CD4-positive, alpha-beta T cell treated with Interleukin-12 subunit alpha and Interleukin-12 subunit beta, for 1 hour (primary cell): Measurements from ENCODE around the gene PCDHA3.
"Not testable (repeated sequence)": the region's sequence is repeated elsewhere in the genome, so short reads cannot be mapped to it uniquely, and the experiment has no call there.

Experiments
- DNase-seq: peaks from one replicate; pipeline ENCODE4 v3.0.0-alpha.2; 2020

Gene PCDHA3

GRCh38 chr5:140800816-140801493, at the start of gene PCDHA3:
Gene PCDHA3 (plus strand): TSS chr5:140801057.
- no peak for DNase-seq

GRCh38 chr5:140753561-140753960, 47.3 kb upstream of the PCDHA3 start:
- no peak for DNase-seq

- no peak for DNase-seq
These were observed 36.5 kb upstream of the PCDHA3 start for GRCh38 chr5:140764177-140764973.

GRCh38 chr5:140767444-140767843, 33.4 kb upstream of the PCDHA3 start:
- no peak for DNase-seq

GRCh38 chr5:140780512-140780911, 20.3 kb upstream of the PCDHA3 start:
- no peak for DNase-seq

- DNase-seq: no peak
These were observed 14.8 kb upstream of the PCDHA3 start, which contains the start of gene PCDHA1 for GRCh38 chr5:140785905-140786686. Gene PCDHA1 (plus strand): TSS chr5:140786140.

- DNase-seq: not testable (repeated sequence)
These were observed 13.4 kb upstream of the PCDHA3 start for GRCh38 chr5:140787422-140787821.

- DNase-seq: not testable (repeated sequence)
These were observed 12.9 kb upstream of the PCDHA3 start for GRCh38 chr5:140787849-140788504.

GRCh38 chr5:140791089-140791488, 9.8 kb upstream of the PCDHA3 start:
- DNase-seq: no peak

- no peak for DNase-seq
These were observed 6.1 kb upstream of the PCDHA3 start, which contains the start of gene PCDHA2 for GRCh38 chr5:140794595-140795258. Gene PCDHA2 (plus strand): TSS chr5:140794852.

GRCh38 chr5:140795259-140795641, 5.6 kb upstream of the PCDHA3 start:
- no peak for DNase-seq

GRCh38 chr5:140796072-140796717, 4.7 kb upstream of the PCDHA3 start:
- not testable (repeated sequence) for DNase-seq

GRCh38 chr5:140796718-140797095, 4.2 kb upstream of the PCDHA3 start:
- no peak for DNase-seq

- DNase-seq: no peak
These were observed 611 bp downstream of the PCDHA3 start for GRCh38 chr5:140801494-140801841.

- DNase-seq: not testable (repeated sequence)
These were observed 1.5 kb downstream of the PCDHA3 start for GRCh38 chr5:140802381-140802780.

GRCh38 chr5:140802781-140803271, 2.0 kb downstream of the PCDHA3 start:
- no peak for DNase-seq

- DNase-seq: no peak
These were observed 6.2 kb downstream of the PCDHA3 start, which contains the start of gene PCDHA4 for GRCh38 chr5:140806834-140807775. Gene PCDHA4 (plus strand): TSS chr5:140807068.

- DNase-seq: not testable (repeated sequence)
These were observed 7.5 kb downstream of the PCDHA3 start for GRCh38 chr5:140808241-140808888.

- no peak for DNase-seq
These were observed 8.0 kb downstream of the PCDHA3 start for GRCh38 chr5:140808889-140809291.
